Measurements from ENCODE around the gene PCSK5. TPM values are rescaled to one million over a fixed set of nuclear protein-coding genes. Genes with fewer than 3 reads are reported as not detected.

The PCSK5 gene
- total RNA-seq, 2 donors from 2014 or later: 41.2 to 63.7 TPM

GRCh38 chr9:76405868-76406267 is 515.4 kb downstream of the PCSK5 start:
- no peak for TF ChIP-seq CTCF (IDR thresholded peaks at IDR 0.05)
- Histone ChIP-seq H3K9me3 (no peaks in the 10 kb centered on the region), H3K27me3 (replicated peaks; ENCODE audit: insufficient read depth) (no peaks in the 10 kb centered on the region), H3K36me3 (no peaks in the 10 kb centered on the region), H3K4me1 (ENCODE audit: control insufficient read depth in 1 of 2, low read depth in 2 of 2) (peaks cover 0 to 6% of the 10 kb centered on the region in 2 donors), H3K4me3 (no peak overlapping the region), H3K27ac (no peak overlapping the region)
- ATAC-seq (ENCODE audit: insufficient number of reproducible peaks, low FRiP score, low read depth): no peak
- no peak for DNase-seq (ENCODE audit: low spot score)

Measured in thoracic aorta (tissue), 2 donors.